NCI-H1694 treated with DMSO at 0.1 percent for 48 hours (cell line): Measurements from ENCODE around the gene CREBBP.

Experiments used
- DNase-seq: peaks from one replicate; lab custom pipeline; 2025; lab: John Stamatoyannopoulos, UW

Gene CREBBP

DNA sequence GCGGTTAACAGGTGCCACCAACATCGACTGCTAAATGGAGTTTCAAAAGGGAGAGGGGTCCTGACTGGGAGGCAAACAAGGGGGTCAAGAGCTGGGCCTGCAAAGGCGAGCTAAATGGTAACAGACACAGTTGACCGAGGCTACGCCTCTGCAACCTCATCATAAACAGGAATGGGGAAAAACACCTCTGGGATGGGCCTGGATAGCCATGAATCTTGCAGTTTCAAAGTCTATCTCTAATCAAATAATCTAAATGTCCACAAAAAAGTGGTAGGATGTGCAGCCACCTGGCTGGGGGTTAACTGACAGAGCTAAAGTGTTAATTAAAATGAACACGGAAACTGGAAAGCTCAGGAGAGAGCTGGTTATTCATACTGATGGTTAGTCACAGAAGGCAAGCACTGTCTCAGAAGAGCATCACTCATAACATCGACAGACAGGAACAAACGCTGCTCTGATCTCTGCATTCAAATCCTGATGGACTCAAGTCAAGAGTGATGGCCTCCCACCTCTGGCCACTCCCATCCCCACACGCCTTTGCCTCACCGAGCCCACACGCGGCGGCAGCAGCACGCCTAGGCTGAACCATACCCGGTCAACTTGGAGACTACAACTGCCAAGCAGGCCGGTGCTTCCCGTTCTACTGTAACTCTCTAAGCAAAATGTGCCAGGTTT lies 56.3 kb downstream of the CREBBP start:
- no peak for DNase-seq

DNA sequence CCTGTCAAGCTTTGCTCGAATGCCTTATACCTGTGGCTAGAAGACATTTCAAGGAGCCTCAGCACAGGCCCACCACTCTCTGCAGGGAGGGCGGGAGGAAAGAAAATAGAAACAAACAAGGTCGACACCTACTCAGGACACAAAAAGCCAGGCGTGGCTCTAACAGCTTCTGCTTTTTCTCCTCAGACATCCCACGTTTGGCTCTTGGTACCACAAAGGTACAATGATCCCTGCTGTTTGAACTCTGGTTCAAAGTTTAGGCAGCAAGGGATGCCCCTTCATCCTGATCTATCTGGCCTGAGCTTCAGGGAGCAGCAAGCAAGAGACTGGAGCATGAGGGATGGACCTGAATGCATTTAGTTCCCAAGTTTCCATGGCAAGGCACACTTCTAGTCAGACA lies 57.1 kb downstream of the CREBBP start:
- DNase-seq, result no peak

DNA sequence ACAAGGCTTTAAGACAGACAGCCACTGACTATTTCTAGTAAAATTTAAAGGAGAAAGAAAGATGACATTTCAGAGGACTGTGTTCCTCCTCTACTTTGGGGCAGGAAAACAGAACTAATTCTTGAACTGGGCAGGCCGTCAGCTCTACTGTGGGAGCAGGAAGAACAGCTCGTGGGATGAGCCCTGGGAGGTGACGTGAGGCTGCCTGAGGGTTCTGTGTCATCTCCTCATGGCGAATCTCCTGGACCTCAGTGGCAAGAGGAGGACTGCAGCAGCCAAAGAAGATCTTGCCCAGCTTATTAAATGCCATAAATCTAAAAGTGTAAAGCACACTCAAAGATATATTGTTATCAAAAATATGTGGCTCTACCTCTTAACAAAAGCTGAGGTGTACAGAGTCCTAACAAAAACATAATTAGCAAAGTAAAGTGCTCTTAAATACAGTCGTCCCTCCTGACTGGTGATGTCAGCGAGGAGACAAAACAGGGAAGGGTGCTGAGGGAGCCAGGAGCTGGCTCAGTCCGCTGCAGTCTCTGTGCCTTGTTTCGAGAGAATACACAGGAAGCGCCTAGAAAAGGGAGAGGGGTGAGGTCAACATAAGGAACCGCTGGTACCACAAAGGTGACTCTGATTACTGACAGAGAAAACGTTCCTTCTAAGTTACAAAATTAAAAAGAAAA lies 58.0 kb downstream of the CREBBP start:
- DNase-seq, result no peak

DNA sequence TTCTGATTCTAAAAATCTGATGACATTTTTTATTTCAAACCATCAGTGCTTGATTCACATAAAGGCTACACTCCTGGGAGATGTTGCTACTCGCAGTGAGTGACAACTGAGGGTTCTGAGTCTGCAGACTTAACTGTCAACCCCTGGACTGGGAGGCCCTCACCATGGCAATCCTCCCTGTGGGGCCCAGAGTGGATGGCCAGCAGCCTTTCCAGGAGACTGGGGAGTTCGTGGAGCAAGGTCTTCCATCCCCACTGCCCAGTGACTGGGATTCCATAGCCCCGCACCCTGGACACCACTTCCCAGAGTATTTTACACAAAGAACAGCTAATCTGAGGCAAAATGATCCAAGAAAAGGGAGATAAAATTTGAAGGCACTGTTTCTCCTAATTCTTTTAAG lies 59.3 kb downstream of the CREBBP start:
- no peak for DNase-seq

DNA sequence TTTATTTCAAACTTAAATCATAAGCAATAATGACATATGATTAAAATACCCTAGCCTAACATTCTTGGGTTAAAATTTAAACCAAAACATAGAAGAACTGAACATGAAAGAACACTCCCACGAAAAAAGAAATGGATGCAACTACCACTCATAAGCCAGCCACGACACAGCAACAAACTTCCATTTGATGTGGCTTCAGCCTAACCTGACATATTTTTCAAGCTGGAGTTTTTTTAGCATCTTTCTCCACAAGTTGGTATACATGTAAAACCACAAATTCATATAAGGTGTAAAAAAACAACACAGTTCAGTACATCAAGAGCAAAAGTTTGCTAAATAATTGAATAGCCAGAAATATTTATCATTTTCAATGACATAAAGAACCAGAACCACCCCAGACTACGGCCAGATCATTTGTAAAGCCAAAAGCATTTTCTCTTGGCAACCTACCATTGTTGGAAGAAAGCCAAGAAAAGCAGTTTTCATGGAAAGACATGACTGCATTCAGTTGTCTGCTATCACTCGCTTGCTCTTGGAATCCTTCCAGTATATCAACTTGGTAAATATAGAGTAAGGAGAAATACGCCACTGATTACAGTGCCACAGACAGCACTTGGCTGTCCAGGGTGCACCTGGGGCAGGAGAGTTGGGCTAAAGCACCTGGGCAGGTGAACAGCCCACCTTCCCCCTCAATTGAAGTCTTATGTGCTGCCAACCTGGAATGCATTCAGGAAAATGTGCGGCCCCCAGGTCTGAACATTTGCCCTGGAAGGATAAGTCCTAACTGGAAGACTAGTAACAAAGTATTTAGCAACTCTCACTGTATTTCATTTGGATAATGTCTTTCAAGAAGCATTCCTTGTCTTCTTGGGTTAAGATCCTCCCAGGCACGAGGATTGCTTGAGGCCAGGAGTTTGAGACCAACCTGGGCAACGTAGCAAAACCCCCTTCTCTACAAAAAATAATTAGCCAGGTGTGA lies 60.5 kb downstream of the CREBBP start:
- peak; percentile 66 for DNase-seq

DNA sequence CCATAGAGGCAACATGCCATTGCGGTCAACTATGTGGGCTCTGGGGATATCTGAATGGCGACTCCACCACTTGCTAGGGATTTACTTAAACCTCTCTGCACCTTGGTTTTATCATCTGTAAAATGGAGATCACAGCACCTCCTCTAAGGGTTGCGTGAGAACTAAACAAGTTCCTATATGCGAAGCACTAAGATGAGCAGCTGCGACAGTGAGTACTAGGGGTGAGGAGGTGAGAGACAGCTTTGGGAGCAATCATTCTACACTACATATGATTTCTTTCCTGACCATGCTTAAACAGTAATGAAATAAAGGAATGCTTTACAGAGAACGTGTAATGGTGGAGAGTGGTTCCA lies 61.4 kb downstream of the CREBBP start:
- no peak for DNase-seq

DNA sequence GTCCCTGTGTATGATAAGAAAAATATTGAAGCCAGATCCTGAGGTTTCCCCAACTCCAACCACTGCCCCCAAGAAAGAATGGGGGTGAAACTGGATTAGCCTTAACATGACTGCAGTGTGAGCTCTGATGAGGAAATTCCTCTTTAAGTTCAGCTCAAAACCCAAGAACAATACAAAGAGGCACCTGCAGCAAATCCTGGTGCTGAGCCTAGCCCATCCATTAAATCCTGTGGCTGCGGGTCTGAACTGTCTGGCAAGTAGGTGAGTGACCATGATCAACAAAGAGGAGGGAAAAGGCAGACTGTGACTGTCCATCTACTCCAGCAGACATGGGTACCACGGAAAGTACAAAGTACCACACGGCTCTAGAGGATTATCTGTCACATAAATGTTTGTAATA lies 64.2 kb downstream of the CREBBP start:
- no peak for DNase-seq

DNA sequence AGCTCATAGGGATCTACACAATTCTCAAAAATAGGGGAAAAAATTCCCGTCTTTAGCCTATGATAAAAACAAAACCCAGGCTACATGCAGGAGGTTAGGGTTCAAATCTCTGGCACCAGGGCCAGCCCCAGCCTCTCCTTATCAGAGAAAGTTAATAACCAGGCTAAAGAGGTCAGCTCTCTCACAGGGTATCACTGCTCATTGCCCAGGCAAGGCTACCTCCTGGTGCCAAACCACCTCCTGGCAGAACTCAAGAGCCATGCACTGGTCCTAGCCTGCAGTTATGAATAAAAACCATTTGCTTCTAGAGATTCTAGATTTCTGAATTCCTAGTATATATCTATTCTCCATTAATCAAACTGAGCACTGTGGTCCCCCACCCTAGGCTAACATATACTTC lies 65.8 kb downstream of the CREBBP start:
- no peak for DNase-seq

DNA sequence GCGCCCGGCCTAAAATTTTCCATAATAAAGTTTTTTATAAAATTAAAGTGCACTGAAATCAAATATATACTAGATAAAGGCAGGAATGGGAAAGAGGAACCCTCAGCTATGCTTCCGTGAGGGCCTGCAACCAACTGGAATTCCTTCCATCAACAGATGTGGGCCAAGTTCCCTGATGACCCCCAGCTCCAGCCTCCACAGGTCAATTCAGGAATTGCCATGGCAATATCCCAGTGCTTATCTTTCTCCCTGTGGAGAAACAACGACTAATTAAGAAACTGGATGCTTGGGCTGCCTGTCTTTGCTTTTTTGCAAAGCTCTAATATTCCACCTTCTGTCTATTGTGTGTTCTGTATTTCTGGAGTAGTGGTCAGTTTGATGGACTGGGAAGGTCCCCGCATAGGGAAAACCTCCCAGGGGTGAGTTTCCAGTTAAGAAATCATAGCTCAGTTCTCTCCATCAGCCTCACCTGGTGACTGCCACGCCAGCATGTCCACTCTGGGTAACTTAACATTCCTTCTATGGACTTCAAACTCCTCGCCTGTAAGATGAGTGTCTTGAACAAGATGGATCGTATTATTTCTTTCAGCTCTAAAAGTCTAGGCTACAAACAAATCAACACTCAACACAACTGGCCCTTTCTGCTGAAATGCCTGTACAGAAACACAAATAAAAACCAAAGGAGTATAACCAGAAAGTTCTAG lies 67.9 kb downstream of the CREBBP start:
- no peak for DNase-seq

DNA sequence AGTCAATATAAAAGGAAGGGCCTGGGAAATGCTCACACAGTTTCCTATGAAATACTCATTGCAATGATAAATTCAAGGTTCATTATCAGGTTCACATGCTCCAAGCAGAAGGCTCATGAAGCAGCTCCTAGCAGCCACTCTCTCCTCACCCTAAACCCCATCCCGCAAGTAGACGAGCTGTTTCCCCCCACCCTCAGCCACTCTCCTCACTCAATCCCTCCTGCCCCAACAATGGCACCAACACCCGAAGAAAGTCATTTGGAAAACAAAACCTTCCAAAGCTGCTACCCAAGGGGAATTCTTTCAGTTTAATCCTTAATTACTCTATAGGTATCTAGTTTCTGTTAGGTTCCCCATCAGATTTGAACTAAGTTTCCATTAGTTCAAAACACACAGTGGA lies 69.7 kb downstream of the CREBBP start:
- DNase-seq, result no peak

DNA sequence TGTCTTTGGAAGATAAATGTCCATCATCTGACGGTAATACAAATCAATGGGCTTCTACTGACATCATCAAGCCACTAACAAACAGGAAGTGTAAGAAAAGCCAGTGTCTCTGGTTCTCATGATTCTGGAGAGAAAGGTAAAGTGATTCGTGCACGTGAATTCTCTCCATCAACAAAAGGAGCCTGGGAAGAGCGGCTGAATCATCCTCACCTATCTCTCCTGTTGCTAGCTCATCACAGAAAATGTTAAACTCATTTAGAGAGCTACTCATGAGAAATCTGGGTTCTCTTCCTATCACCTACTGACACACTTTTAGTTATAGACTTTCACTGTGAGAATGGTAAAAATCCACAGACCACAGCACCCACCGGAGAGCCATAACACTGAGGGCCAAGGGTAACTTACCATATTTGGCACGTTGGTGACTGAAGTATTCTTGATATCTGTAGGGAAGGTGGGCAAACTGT lies 70.3 kb downstream of the CREBBP start:
- DNase-seq, result no peak

DNA sequence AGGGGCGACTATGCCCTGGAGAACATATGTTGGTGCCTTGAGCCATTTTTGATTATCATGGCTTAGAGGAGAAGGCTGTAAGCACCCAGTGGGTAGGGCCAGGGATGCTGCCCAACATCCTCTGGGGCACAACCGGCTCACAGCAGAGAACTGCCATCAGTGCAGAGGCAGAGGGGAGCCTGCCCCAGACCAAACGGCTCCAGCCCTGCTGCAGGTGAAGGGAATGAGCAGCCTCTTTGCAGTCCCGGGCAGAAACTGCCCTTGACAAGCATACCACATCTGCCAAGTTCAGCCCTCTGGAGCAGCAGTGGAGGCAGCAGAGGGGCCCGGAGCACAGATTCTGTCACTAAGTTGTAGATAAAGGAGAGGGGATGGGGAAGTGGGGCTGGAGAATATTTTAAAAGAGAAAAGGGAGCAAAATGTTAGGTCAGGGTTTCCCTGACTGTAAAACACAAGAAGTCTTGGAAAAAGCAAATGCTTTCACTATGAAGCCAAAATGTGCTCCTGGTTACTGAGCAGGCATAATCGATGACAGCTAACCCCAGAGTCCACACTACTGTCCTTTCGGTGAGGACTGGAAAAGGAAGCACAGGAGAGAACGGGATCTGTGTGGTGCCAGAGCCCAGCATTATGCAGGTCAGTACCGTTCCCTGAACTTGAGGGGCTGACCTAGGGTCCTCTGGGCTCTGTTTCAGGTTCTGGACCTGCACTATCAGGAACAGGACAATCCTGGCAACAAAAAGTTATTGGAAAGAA lies 72.0 kb downstream of the CREBBP start:
- DNase-seq, result no peak

DNA sequence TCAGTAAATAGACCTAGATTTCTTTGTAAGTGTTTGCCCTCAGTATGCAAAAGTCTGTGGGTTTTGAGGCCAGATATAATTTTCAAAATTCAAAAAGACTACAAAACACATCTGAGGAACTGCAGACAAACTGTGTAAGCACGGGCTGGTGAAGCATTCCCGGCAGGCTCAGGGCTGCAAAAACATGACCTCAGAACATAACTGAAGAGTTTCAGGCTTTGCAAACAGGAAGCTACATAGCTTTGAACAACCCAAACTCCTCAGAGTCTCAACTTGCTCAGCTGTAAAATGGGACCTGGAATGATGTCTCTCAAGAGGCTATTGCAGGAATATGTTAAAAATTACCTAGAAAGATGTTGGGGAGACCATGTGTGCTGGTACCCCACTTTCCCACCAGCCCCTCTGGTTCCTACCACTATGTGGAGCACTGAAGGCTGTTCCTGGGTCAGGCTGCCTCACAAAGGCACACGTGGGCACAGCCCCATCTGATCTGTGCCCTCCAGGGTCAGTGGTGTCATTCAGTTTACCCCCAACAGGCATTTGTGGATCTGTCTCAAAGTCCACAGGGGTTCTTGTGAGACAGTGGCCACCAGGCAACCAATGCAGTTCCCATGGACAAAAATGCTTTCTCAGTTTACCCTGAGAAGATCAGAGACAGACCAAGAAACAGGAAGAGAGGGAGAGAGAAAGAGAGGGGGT lies 72.9 kb downstream of the CREBBP start:
- no peak for DNase-seq

DNA sequence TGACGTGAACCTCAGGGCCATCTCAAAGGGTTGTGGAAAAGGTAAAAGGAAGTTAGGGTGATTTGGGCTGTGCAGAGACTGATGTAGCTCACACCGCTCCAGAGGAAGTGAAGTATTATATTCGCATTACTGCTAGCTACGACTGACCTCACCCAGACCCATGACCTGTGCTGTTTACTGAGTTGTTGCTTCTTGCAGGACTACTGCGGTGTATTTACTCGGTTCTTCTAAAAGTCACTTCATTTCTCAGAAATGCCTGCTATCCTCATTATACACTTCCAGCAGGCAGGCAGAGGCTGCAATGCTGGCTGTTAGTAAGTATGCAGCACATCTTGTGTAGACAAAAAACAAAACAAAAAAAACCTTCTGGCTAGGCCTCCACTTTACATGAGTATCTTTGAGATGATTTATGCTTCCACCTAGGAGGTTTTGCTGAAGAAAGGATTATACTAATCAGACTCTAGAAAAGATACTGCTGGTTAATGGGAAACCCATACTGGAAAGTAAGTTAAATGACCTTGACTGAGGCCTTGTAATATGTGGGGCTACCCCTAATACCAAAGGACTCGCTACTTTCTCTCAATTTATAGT lies 76.0 kb downstream of the CREBBP start:
- no peak for DNase-seq

DNA sequence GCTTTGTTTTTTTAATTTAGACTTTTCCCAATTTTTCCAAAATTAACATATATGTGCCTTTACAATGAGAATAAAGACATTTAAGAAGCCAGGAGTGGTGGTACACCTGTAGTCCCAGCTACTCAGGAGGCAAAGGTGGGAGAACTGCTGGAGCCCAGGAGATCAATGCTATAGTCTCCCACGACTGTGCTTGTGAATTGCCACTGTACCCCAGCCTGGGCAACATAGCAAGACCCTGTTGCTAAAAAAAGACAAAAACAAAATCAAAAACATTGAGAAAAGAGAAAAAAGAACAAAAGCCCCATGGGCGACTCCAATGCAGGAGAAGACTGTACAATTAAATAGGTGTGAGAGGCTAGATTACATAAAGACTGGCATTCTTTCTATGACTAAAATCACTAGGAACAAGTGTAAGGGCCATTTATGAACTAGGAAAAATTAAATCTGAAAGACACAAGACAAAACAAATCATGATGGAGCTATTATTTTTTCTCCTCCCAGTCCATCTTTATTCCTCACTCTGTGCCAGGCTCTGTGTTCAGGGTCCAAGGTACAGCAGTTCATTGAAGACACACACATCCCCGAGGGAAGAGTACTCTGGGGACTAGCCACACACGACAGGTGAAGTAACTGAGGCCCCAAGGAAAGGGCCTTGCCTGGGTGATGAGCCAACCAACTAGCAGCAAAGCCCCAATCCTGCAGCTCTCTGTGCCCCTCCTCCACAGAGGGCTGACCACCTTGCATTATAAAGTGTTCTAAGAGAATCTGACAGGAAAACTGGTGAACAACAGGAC lies 79.8 kb downstream of the CREBBP start:
- no peak for DNase-seq

DNA sequence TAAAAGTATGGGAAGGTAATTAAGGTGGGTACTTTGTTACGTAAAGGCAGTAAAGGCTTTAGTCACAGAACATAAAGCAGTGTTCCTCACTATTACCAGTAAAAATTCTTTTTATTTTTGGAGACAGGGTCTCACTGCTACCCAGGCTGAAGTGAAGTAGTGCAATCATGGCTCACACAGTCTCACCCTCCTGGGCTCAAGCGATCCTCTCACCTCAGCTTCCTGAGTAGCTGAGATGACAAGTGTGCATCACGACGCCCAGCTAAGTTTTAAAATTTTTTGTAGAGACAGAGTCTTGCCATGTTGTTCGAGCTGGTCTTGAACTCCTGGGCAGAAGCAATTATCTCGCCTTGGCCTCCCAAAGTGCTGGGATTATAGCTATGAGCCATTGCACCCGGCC lies 80.5 kb downstream of the CREBBP start:
- no peak for DNase-seq

DNA sequence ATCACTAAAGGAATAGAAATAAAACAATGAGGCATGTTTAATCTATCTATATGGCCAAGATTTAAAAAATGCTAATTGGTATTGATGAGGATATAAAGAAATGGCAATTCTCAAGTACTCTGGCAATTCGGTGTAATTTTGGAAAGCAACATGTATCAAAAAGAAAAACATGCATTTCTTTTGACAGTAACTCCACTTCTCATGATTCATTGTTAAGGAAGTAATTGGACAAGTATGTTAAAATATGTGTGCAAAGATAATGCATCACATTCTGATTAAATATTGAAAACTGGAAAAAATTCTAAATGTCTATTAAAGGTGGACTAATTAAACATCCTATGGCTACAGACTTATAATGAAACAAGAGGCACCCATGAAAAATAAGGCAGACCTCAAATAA lies 81.2 kb downstream of the CREBBP start:
- DNase-seq, result no peak

DNA sequence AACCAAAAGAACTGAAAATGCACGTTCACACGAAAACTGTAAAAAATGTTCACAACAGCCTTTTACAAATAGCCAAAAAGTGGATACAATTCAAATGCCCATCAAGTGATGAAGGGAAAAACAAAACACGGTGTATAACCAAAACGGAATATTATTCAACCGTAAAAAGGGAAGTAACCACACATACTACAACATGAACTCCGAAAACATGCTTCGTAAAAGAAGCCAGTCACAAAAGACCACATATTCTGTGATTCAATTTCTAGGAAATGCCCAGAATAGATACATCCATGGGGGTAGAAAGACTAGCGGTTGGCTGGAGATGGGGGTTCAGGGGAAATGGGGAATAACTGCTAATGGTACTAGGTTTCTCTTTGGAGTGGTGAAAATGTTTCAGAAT lies 81.7 kb downstream of the CREBBP start:
- no peak for DNase-seq
